ENCODE results near the gene MARF1.
"Not testable (repeated sequence)": the region's sequence is repeated elsewhere in the genome, so short reads cannot be mapped to it uniquely, and the experiment has no call there.

Gene MARF1

DNA sequence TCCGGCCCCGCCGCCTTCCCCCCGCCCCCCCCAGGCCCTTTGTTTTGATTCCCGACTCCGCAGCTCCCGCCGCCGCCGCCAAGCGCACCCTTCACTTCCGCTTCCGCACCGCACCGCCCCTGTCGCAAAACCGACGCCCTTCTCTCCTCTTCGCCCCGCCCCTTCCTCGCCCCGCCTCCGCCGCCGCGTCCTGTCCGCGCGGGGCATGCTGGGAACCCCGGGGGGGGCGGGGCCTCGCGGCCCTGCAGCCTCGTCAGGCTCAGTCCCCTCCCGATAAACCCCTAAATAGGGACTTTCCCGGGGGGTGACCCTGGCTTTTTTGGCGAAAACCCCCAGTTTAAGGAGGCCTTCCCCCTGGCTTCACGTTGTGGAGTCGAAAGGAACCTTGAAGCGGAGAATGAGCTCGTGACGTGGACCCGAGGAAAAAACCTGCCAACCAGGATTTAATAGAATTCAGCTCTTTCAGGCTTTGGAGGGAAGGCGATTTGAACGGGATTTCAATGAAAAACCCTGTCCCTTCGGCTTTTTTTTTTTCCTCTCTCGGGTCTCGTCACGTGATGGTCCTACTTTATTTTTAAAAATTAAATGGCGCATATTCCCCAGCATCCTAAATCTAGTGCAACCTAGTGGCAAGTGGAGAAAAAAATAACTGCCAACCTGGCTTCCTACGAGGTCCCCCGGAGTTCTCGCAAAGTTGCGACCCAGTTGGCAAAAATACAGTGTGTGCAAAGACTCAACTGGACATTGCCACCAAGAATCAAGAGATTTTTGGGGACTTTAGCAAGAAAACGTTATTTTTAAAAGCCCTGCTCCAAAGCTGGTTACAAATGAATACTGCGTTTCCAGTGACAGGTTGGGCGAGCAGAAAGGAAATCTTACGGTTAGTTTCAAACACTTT lies at the start of gene MARF1:
MARF1 (minus strand) TSS at position 107 of the 898 bp plus-strand sequence. CDS start 3,921 bp downstream, outside the sequence.
- DNase-seq: peak; percentile 82

GRCh38 chr16:15692508-15692907 lies 49.6 kb upstream of the MARF1 start:
- DNase-seq: not testable (repeated sequence)

DNA sequence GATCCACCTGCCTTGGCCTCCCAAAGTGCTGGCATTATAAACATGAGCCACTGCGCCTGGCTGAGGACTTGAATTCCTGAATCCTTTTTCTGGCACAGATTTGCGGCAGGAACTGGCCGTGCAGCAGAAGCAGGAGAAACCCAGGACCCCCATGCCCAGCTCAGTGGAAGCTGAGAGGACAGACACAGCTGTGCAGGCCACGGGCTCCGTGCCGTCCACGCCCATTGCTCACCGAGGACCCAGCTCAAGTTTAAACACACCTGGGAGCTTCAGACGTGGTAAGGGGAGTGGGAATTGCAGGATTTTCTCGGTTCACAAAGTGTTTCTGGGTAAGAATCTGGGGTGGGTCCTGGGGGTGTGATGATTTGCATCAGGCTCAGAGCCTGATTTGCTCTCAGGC lies 48.1 kb upstream of the MARF1 start:
- no peak for DNase-seq

DNA sequence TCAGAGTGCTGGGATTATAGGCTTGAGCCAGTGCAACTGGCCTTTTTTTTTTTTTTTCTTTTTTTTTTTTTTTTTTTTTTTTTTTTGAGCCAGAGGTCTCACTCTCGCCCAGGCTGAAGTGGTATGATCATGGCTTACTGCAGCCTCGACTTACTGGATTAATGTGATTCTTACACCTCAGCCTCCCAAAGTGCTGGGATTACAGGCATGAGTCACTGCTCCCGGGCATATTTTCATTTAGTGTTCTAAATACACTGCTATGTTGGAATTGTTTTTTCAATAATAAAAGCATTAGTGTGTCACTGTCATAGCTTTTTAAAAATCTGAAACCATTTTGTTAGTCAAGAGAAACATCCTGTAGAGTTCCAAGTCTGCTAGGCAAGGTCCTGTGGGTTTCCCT lies 47.3 kb upstream of the MARF1 start:
- no peak for DNase-seq

DNA sequence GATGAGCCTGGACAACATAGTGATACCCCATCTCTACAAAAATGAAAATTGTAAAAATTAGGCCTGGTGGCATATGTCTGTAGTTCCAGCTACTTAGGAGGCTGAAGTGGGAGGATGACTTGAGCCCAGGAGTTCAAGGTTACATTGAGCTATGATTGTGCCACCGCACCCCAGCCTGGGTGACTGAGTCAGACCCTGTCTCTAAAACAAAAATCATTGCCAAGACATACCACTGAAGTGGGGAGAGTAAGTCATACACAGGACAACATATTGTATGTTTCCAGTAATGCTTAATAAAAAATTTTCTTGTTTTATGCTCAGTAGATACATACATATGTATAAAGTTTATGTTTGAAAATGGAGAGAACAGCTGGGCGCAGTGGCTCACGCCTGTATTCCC lies 46.3 kb upstream of the MARF1 start:
- no peak for DNase-seq

GRCh38 chr16:15686287-15686686 lies 43.3 kb upstream of the MARF1 start:
- peak; percentile 56 for DNase-seq

DNA sequence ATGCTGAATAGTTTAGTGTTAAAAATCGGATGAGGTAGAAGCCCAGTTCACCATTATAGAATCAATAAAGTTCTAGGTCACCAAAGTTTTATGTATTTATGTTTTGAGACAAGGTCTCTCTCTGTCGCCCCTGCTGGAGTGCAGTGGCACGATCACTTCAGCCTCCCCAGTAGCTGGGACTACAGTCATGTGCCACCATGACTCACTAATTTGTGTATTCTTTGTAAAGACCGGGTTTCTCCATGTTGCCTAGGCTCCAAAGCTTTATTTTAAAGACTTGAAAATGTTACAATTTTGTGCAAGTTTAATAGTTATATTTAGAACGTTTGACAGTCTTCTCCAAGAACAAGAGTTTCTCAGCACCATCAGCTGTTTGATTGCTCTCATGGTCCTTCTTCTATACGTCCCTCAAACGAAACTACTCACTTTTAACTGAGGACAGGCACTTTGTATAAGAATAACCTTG lies 39.2 kb upstream of the MARF1 start:
- no peak for DNase-seq

DNA sequence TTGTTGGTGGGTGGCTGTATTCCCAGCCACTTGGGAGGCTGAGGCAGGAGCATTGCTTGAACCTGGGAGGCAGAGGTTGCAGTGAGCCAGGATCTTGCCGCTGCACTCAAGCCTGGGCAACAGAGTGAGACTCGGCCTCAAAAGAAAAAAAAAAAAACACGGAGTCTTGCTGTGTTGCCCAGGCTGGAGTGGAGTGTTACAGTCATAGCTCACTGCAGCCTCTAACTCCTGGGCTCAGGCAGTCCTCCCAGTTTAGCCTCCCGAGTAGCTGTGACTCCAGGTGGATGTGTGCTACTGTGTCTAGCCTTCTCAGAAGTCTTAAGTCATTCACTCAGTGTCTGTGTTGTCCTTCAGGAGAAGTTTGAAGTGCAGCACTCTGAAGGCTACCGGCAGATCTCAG lies 34.5 kb upstream of the MARF1 start:
- DNase-seq: no peak

DNA sequence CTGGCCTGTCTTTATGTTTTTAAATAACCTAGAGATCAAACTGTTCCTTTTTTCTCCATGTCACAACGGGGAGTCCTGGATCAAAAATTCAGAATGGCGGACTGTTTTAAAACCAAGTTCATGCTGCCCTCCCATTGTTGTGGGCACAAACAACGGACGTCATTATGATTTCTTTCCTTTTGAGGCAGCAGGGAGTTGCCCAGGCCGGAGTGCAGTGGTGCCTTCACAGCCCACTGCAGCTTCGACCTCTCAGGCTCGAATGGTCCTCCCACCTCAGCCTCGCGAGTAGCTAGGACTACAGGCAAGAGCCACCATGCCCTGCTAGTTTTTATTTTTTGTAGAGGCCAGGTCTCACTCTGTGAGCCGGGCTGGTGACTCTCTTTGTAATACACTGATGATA lies 33.6 kb upstream of the MARF1 start:
- DNase-seq: no peak

DNA sequence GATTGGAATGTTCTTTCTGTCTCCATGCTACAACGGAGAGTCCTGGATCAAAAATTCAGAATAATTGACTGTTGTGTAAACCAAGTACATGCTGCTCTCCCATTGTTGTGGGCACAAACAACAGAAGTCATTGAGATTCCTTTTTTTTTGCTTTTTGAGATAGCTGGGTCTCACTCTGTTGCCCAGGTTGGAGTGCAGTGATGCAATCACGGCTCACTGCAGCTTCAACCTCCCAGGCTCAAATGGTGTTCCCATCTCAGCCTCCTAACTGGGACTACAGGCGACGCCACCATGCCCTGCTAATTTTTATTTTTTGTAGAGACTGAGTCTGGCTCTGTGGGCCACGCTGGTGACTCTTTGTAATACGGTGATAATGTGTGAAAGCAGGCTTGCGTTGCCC lies 31.6 kb upstream of the MARF1 start:
- no peak for DNase-seq

- no peak for DNase-seq
Measured at GRCh38 chr16:15672514-15673167, 29.7 kb upstream of the MARF1 start.

- DNase-seq: not testable (repeated sequence)
Measured at GRCh38 chr16:15672127-15672513, 29.2 kb upstream of the MARF1 start.

DNA sequence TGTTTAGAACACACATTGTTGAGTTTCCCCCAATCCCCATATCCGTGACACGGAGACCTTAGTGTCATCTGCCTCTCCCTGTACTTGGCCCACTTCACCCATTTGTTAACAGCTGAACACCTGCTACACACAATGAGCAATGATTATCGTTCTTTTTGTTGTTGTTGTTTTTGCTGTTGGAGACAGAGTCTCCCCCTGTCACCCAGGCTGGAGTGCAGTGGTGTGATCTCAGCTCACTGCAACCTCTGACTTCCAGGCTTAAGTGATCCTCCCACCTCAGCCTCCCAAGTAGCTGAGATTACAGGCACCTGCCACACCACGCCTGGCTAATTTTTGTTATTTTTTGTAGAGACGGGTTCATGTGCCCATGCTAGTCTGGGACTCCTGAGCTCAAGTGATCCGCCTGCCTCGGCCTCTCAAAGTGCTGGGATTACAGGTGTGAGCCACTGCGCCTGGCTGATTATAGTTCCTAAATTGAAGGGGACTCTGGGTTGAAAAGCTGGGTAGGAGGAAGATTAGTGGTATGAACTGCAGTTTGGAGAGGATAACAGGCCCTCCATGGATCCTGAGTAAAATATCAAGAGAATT lies 28.7 kb upstream of the MARF1 start:
- no peak for DNase-seq

DNA sequence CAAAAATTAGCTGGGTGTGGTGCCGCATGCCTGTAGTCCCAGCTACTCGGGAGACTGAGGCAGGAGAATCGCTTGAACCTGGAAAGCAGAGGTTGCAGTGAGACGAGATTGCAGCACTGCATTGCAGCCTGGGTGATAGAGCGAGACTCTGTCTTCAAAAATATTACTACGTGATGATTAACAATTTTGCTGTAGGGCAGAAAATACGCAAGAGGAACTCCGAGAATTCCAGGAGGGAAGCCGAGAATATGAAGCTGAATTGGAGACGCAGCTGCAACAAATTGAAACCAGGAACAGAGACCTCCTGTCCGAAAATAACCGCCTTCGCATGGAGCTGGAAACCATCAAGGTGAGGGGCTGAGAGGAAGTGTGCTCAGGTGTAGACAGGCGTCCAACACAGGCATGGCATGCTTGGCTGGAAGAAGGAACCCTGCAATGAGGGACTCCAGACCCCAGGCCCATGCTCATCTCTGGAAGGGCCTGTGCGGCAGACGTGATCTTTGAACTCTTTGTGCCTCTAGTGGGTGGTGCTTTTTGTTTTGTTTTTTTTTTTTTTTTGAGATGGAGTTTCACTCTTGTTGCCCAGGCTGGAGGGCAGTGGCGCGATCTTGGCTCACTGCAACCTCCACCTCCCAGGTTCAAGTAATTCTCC lies 24.3 kb upstream of the MARF1 start:
- DNase-seq: no peak

GRCh38 chr16:15665107-15665506 lies 22.2 kb upstream of the MARF1 start:
- no peak for DNase-seq

DNA sequence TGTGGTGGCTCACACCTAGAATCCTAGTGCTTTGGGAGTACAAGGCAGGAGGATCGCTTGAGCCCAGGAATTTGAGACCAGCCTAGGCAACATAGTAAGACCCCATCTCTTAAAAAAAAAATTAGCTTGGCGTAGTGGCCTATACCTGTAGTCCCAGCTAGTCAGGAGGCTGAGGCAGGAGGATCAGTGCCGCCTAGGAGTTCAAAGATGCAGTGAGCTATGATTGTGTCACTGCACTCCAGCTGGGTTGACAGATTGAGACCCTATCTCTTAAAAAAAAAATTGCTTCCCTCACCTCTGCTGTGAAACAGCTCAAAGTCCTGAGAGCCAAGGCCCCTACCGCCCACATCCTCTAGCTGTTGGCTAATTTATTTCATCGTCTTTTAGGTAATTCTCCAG lies 17.2 kb upstream of the MARF1 start:
- DNase-seq: no peak

- DNase-seq: no peak
Measured at GRCh38 chr16:15658556-15658955, 15.6 kb upstream of the MARF1 start.

DNA sequence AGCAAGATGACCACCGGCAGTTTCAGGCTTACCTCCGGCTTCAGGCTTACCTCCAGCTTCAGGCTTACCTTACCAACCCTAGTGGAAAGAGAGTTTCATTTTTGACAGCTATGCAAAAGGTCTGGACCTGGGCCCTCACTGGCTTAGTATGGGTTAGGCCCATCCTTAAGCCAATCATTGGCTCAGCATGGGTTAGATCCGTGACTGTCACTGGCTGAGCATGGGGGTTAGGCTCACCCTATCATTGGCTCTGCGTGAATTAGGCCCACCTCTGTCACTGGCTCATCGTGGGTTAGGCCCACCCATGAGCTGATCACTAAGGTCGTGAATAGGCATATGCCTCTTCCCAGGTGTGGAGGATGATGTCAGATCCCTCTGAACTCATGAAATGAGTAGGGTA lies 15.2 kb upstream of the MARF1 start:
- no peak for DNase-seq

- not testable (repeated sequence) for DNase-seq
Measured at GRCh38 chr16:15655561-15655960, 12.6 kb upstream of the MARF1 start.

DNA sequence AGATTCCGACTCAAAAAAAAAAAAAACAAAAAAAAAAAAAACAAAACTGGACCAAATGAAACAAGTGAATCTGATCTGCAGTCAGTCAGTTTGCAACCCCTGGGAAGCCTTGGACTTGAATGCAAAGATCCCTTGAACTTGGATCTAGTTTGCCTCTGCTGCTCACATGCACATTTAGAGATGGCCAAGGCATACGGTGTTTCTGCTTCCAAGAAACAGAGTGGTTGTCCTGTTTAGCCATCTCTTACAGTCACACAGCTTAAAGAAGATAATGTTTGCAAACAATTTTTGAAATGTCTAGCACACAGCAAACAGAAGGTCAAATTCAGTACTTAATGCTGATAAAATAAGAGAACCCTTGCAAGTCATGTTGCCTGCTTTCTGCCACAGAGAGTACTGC lies 11.6 kb upstream of the MARF1 start:
- no peak for DNase-seq

DNA sequence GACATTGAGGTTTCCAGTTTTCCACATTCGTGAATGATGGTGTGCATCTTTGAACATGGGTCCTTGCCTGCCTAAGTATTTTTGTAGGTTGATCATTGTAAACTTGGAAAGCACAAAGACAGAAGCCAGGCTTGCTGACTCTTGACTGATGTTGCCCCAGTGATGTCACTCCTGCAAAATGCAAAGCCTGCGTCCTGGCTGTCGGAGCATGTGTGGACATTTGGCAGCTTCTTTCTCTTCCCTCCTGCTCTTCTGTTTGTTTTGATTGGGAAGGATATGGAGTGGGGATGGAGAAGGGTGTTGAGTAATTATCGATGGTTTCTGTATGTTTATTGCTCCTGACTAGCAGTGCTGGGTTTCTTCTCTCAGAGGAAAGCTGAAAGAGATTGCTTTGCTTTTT lies 10.3 kb upstream of the MARF1 start:
- DNase-seq: no peak

DNA sequence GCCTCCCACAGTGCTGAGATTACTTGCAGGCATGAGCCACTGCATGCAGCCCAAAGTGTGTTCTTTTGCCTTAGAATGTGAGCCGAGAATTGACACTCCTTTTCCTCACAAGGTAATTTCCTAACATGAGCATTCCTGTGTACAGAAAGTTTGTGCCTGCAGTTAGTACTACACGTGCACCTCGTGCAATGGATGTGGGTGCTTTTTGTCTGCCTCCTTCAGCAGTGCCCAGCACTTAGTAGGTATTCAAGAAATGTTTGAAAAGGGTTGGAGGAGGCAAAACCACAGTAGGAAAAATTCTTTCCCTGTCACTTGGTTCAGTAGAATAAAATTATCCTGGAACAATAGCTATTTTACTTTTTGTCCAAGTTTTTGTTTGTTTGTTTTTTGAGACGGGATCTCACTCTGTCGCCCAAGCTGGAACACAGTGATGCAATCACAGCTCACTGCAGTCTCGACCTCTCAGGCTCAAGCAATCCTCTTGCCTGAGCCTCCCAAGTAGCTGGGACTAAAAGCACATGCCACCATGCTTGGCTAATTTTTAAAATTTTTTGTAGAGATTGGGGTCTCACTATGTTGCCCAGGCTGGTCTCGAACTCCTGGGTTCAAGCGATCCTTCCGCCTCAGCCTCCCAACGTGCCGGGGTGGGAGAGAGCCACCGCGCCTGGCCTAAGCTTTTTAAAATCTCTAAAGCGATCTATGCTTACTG lies 9.5 kb upstream of the MARF1 start:
- no peak for DNase-seq

GRCh38 chr16:15650698-15651171 lies 7.8 kb upstream of the MARF1 start:
- no peak for DNase-seq
